ENCODE results near the gene VSX2.

Gene VSX2

DNA sequence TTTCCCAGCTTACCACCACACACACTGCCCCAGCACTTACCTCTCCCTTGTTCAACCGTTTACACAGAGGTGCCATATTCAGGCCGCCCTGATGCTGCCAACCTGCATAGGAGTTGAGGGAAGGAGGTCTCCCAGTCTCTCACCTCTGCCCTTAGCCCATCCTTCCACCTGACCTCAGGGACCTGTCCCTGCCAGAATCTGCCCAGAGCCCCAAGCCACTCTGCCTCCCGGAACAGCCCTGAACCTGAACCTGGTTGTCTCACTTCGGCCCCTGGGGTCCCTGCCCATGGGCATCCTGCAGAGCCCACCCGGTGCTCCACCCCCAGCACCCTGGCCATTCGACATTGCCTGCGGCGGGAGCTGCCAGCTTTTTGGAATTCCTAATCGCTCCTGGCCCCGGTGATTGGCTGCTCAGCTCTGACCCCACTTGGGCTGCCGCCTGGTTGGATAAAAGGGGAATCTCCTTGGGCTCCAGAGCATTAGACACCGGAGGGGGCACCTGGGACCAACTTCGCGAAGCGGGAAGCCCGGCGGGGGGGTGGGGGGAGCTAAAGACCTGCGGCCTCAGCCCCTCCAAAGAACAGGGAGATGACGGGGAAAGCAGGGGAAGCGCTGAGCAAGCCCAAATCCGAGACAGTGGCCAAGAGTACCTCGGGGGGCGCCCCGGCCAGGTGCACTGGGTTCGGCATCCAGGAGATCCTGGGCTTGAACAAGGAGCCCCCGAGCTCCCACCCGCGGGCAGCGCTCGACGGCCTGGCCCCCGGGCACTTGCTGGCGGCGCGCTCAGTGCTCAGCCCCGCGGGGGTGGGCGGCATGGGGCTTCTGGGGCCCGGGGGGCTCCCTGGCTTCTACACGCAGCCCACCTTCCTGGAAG lies at the start of gene VSX2:
TSS of gene VSX2 (plus strand) at position 476 of the 874 bp plus-strand sequence. CDS start at position 589, 113 bp downstream.
- ATAC-seq = no peak

DNA sequence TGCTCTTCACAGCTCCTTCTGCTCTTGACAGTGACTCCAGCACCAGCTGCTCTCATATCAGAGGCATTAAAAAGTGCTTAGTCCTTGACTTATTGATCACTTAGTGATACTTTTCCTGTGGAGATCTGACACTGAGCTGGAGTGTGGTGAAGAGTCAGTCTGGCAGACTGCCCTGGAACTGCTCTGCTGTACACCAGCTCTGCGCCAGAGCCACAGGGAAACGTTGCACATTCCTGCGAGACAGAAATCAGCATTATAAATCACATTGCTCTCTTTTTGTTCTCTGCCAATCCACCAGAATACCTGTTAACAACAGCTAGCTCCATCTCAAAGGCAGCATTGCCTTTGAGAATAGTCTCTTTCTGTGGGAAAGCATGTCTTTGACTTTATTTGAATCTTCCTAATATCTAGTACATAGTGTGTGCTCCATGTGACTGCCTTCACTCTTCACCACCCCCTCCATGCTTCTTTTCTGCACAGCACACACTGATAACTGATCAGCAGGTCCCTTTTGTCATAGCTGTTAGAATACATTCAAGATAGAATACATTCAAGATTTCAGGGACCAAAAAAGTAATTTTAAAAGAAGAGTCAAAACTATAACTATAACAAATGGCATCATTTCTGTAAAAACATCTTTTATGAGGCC lies 48.2 kb upstream of the VSX2 start:
- no peak for ATAC-seq

DNA sequence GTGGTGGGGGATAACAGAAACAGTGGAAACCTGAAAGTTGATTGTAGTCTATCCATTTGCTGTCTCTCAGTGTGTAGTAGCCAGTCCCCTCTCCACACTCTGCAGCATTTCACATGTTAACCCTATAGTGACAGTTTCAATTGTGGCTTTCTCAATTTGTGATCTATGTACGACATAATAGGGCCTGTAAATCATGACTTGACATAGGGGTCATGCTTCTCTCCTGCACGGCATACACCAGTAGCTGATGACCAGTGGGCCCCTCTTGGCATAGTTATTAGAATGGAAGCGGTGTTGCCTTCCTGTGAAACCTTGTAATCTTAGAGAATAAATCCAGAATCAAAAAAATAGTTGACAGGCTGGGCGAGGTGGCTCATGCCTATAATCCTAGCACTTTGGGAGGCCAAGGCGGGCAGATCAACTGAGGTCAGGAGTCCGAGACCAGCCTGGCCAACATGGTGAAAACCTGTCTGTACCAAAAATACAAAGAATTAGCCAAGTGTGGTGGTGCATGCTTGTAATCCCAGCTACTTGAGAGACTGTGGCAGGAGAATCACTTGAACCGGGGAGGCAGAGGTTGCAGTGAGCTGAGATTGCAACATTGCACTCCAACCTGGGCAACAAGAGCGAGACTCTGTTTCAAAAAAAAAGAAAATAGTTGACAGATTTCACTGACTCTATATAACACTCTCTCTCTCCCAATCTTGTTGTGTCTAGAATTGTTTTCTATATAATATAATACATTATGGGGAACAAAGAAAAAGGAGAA lies 44.6 kb upstream of the VSX2 start:
- no peak for ATAC-seq

DNA sequence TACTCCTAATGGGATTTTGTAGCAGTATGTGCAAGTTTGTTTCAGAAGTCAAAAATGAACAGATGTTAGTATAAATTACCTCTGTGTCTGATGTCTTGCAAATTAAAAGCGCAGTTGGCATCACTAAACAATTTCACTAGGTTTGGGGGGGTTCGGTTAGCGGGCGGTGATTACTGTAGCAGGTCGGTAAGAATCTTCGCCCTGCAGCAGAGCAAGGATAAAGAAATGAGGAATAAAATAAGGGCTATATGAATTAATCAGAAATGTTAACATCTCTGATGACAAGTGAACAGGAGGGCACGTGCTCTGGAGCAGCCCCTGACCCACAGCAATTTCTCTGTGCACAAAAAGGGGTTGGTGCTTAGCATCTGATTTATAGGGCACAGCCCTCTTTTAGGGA lies 43.6 kb upstream of the VSX2 start:
- ATAC-seq = no peak

DNA sequence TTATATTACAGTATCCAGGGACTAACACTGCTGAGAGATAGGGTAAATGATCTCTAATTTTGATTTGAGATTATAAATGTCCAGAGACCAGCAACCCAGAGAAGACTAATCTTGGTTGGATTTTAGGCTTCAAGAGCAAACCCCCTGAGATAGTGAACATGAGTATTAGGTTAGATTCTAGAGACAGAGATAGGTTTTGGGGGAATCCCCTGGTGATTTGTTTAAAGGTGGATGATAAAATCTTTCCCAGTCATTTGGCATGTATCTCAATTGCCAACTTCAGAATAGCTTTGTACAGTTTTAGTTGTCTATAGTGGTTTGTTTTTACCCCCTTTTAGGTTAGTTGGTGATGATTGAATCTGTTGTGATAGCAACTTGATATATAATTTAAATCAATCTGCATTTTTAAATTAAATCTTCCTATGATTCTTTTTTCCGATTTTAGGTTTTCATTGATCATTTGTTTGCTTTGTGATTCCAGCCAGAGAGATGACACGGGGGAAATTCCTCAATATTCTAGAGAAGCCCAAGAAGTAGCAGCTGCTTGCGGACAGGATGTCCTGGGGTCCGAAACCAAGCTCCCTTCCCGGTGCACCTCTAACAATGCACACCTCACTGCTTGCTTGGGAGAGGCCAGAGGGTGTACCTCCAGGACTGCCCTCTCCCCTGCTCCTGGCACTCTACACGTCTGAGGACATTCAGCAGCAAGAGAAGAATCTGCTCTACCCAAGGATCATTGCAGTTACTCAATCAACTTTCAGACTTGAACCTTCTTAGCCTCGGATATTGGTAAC lies 40.6 kb upstream of the VSX2 start:
- ATAC-seq = no peak

DNA sequence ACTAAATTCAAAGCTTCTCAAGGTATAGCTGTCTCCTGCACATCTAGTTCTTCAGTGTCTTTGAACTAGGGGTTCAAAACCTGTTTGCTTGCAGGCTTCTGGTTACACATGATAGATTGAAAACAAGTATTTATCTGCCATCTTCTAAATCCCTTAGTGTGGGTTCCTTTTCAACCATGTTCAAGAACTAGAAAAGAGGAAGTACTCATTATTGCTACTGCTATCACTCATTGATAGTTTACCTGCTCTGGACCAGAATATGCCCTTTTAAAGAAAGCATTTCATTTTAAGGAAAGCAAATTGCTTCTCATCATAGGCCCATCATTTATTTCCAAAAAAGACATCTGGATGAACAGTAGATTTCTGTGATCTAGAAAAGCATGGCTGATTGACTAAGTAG lies 37.1 kb upstream of the VSX2 start:
- ATAC-seq = no peak

DNA sequence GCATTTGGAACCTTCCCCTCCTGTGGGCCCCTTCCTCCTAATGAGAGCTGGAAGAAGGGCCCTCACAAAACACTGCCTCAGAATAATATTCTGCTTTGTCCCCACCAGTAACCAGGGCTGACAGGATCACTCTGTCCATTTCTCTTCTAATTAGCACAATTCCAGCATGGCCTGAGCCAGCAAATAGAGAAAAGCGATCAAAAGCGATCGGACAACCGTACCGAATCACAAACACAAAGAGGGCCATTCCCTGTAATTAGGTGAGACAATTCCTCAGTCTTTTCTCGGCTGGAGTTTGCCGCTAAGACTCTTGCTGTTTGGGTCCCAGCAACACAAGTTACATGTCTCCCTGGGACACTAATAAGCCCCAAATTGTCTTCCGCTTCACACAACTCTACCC lies 35.6 kb upstream of the VSX2 start:
- no peak for ATAC-seq

DNA sequence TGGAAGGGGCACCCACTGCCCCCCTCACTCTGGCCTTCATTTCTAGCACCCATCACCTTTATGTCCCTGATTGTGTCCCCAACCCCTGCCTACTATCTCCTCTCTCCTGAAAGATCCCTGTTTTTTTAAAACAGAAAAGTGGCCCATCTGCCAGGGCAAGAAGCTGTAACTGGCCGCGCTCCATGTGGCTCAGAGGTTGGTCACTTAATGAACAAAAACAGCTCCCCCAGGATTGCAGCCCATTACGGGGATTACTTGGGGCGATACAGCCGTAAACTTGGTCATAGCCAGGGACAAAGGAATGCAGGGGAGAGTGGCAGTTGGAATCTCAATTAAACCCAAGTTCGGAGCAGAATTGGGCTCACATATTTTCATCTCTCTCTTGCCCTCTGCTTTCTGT lies 34.8 kb upstream of the VSX2 start:
- no peak for ATAC-seq

DNA sequence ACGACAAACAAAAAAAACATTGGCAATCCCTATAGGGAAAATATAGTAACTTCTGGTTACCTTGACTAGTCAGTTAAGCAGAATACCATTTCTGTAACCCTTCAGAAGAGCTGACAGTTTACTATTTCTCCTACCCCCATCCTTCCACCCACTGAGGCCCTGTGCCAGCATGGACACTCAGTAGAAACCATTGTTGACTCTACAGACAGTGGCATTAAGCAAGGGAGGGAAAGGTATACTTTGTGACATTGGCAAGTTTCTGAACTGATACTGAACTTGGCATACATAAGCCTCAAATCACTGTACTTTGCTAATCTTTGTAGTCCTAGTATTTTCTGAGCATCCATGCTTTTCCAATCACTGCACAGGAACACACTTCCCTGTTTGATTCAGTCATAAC lies 33.4 kb upstream of the VSX2 start:
- no peak for ATAC-seq

DNA sequence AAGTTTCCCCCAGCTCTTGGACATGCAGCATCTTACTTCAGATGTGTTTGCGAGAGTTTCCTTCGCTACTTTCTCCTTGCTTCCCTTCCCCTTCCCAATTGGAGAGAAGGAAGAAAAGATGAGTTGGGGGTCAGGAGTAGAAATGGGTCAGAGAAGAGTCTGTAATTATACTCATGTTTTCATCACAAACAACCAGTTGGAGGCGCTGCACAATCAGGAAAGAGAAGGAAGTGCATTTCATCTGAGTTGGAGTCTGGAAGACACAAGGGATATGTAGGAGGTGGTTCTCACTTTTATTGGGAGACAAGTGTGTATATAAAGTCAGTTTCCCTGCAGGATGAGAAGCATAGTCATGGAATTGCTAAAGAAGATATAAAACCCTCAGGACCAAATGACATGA lies 31.3 kb upstream of the VSX2 start:
- no peak for ATAC-seq

DNA sequence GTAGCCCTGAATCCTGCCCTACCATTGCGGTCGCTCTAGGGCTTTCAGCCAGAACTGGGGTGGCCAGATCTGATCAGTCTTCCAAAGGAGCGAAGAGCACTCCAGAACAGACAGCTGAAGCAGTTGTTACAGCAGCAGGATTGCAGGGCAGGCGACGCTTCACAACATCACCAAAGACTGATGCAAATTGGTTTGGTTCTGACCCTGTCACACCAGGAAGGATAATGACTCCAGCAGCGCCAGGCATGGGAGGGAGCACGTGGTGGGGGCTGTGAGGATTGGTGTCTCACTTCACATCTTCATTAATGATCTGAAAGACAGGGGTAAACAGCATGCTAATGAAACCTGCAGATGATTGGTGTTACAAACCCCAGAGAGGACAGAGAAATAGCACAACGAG lies 30.6 kb upstream of the VSX2 start:
- ATAC-seq = no peak

DNA sequence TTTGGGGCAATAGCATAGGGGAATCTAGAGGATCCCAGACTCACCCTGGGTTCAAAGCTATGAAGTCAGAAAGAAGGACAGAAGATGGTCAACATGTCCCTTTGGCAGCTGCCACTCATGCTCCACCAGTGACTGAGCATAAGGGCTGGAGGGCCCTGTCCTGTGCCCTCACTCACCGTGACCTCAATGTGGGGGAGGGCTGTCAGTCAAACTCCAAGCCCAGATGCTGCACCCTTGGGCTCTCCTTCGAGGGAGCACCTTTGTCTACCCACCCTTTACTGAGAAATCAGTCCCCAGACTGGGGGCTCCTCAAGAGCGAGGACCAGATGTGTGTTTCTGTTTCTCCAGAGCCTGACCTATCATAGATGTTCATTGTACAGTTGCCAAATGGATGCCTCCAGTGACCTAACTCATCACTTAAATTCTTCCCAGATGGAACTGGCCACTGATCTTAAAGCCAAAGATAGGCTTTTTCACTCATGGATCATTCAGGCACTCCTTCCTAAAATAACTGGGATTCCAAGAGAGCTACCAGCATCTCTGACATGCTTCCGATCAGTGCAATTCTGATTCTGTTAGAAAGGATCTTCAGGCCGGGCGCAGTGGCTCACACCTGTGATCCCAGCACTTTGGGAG lies 27.2 kb upstream of the VSX2 start:
- ATAC-seq = no peak

DNA sequence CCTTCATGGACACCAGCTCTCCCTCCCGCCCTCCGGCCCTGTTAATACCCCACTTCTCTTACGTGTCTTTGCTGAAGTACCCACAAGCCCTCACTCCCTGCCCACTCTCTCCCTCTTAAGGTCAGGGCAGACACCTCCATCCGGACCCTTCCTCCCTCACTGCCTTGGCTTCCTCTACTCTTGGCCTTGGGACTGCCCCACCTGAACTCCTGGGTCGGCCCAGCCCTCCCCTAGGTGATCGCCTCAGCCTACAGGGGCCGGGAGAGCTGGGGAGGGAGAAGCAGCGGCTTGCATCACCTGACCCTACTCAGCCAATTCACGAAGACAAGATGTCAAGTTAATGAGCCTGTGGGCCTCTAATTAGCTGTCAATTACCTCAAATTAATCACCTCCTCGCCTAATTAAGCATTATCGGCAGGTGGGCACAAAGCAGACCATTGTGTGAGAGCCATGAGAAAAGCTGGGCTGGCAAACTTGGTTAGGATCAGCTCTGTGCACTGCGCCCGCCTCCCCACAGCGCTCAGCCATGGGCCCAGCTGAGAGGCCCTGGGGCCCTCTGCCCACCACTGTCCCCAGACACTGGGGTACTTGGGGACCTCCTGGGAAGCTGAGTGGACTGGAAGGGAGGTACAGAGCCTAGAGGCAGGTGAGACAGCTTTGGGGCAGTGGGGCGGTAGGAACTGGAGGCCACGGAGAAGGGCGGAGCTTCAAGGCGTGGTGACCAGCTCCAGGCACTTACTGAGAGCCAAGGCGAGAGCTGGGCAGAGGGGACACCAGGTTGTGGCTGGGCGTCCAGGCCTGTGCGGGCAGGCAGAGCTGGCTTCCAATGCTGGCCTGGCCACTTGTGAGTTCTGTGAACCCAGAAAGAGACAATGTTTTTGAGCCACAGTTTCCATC lies 25.1 kb upstream of the VSX2 start:
- ATAC-seq = no peak

DNA sequence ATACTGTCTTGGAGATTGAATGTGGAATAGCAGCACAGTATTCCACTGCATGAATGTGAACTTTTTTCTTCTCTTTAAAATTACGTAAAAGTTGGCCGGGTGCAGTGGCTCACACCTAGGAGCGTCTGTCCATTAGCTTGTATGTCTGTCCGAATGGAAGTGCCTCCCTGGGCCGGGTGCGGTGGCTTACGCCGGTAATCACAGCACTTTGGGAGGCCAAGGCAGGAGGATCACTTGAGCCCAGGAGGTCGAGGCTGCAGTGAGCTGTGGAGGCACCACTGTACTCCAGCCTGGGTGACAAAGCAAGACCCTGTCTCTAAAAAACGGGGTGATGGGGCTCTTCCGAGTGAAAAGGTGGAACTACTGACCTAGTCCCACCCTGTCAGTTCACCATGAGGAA lies 22.6 kb upstream of the VSX2 start:
- no peak for ATAC-seq

DNA sequence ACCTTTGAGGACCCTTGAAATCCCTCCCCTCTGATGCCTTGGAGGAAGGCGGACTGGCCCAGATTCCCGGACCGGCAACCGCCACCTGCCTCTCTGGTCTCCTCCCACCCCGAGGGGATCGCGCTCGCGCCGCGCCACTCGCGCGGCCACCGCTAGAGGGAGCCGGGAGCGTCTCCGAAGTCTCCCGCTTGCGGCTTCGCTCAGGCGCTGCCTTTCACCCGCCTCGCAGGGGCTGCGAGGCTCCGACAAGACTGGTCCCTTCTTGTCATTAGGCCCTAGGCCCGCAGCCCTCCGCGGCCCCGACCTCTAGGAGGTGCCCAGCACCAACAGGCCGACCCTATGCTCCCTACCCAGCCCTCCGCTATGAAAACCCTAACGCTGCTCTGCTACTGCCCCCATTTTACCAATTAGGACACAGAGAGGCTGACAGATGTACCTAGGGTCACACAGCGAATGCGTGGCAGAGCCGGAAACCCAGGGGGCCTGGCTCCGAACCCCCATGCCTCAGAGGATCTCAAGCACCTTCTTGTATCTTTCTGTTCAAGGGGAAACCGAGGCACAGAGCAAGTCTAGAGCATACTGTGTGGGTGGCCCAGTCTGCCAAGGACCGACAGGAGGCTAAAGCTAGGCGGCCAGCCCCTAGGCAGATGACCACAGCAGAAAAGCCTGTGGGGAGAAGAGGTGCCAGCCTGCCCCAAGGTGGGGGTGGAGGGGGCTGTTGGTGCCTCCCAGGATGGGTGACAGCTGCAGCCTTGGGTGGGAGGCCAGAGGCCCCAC lies 21.4 kb upstream of the VSX2 start:
- ATAC-seq = peak; percentile 85 to 92

DNA sequence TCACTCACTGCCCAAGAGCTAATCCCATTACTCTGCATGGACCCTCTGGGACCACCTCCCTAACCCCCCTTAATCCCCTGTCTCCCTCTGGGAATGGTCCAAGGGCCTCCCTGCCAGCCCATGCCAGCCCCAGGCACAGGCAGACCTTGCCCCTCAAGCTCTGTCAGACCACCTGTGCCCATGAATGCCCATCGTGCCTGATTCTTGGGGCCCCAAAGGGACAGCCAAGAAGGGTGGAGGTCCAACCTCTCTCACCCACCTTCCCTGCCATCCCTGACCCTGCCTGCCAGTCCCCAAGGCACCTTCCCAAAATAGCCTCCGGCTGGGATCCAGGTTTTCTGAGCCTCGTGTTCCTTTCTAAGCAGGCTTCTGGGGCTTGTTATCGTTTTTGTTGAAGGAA lies 20.8 kb upstream of the VSX2 start:
- ATAC-seq = no peak

DNA sequence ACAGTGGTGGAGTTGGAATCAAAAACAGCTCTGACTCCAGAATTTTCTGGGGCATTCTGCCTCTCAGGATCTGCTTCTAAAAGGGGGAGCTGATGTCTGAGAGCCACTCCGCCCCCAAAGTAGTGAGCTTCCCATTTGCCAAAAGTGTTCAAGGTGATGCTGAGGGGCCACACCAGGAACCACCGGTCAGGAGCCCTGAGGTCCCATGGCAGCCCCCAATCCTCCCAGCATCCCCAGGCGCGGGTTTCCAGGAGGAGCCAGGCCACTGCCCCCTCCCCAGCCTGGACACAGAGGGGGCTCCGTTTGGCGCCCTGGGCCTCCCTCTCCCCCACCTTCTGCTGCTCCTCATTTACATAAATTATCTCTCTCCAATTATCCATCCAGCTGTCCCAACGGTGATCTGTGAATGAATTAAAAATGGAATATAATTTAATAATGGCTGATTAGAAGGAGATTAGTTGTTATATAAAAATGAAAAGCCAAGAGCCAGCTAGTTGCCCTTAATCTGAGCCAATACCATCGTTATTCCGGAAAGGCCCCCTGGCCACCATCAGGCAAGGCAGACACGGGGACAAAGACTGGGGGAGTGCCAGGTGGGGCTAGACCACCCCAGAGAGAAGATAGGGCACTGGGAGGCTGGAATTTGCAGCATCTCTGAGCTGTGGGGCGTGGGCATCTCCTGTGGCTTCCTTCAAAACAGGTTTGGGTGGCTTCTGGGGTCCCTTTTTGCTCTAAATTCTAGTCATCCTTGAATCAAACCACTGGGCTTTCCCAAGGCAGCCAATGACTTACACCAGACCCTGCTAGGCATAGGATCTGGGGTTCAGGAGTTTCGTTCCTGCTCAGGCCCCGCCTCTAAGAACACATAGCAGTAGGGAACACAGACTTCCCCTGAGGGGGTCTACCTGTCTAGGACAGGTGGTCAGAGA lies 19.7 kb upstream of the VSX2 start:
- ATAC-seq = no peak

DNA sequence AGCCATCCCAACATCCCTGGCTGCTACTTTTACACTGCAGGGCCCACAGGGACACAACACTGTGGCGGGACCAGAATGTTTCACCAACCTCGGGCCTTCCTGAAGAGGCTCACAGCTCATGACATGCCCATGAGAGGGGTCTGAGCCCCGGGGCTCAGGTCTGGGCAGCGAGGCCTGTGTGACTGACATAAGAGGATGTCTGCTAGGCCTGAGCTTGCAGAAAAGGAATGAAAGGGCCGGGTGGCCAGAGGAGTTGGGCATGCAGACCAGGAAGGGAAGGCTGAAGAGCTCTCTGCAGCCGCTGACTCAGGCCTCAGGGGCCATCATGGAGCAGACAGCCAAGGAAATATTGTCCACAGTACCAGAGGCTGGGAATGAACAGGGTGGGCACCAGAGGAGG lies 18.3 kb upstream of the VSX2 start:
- no peak for ATAC-seq

DNA sequence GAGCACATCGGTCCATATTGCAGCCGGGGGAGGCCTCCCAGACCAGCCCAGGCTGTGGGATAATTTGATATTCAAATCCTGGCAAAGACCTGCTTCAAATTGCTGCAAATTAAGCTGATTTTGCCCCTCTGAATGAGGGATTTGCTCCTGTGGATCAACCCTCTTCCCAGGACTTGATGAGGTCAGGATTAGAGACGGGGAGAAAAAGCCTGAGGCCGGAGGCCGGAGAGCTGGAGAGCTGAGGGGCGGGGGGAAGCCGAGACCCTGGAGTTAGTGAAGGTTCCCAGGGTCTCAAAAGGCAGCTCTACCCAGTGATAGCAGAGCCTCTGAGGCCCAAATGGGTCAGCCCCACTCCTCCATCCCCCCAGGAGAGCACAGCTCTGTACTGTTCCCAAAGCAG lies 17.5 kb upstream of the VSX2 start:
- ATAC-seq = no peak

Measured in activated CD4-positive, CD25-positive, alpha-beta regulatory T cell treated with anti-CD3 and anti-CD28 coated beads, Interleukin-2, amount 50 U/mL, for 24 hours (primary cell).